HT1080 (cell line): ENCODE measurements around the gene CAP1. TPM values are rescaled to one million over a fixed set of nuclear protein-coding genes. Genes with fewer than 3 reads are reported as not detected.

Experiments used
- DNase-seq: peaks from one replicate; pipeline ENCODE4 v3.0.0-alpha.2; 2015; ENCODE audit warnings: low read depth
- total RNA-seq: library from RNA; depleted of rRNA; stranded (reverse); fragments of >200 nt; shearing (Covaris generic); gene quantifications from 2 replicates; pipeline ENCODE4 v1.2.3, GENCODE V29; 2014

CAP1 gene
- total RNA-seq, 1 experiment from 2014 or later = 558 TPM

DNA sequence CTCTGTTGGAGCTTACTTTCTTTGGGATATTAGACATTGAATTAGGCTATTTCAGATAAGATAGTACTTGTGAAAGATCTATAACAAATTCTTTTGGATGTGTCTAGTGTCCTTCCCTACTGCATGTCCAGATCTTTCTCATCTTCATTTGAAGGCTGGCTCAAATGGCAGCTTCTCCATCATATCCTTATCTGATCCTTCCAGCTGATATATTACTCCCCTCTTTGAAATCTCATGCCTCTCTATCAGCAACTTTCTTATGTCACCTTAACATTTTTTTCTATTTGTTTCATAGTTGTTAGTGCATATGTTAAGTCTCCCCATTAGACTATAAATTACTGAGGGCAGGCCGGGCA, 17.5 kb downstream of the CAP1 start:
- no peak for DNase-seq

DNA sequence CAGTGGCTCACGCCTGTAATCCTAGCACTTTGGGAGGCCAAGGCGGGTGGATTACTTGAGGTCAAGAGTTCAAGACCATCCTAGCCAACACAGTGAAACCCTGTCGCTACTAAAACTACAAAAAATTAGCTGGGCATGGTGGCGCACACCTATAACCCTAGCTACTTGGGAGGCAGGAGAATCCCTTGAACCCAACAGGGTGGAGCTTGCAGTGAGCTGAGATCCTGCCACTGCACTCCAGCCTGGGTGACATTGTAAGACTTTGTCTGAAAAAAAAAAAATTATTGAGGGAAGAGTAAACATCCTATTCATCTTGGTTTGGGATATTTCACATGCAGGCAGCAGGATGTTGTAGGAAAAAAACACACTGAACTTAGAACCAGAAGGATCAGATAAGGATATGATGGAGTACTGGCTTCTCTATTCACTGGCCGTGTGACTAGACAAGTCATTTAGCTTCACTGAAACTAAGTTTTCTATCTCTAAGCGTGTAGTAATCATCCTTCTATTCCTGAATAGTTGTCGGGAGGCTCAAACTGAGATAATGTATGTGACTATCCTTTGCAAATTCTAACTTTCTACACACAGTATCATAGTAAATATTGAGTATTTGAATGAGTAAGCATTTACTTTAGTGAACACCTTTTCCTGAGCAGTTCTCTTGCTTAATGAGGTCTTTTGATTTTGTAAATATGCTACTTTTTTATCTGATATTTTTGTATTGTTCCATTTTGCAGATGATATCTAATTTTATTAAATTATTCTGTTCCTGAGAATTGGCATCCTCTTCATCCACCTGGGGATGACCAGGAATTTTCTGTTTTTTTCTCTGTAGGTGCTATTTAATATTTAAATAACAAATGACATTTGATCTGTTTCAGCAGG, 18.2 kb downstream of the CAP1 start:
- no peak for DNase-seq

DNA sequence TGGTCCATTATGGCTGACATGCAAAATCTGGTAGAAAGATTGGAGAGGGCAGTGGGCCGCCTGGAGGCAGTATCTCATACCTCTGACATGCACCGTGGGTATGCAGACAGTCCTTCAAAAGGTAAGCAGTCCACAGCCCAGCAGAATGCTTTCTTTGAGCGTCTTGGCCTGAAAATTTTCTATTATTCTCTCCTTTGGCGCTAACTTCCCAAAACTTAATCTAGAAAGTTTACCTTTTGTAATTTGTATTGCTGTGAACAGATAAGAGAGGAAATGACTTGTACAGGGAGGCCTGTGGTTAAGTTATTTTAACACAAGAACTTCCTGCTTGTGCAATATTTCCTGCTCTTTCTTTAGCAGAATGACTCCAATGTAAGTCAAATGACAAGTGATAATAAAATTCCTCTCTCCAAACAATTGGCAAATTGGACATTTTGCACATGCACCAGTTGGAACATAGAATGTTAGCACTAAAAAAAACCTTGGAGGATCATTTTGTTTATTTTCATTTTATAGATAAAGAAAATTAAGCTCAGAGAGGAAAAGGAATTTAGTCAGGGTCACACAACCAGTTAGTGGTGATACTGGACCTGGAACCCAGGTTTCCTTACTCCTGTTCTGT, 18.9 kb downstream of the CAP1 start:
- peak; percentile 84 for DNase-seq

DNA sequence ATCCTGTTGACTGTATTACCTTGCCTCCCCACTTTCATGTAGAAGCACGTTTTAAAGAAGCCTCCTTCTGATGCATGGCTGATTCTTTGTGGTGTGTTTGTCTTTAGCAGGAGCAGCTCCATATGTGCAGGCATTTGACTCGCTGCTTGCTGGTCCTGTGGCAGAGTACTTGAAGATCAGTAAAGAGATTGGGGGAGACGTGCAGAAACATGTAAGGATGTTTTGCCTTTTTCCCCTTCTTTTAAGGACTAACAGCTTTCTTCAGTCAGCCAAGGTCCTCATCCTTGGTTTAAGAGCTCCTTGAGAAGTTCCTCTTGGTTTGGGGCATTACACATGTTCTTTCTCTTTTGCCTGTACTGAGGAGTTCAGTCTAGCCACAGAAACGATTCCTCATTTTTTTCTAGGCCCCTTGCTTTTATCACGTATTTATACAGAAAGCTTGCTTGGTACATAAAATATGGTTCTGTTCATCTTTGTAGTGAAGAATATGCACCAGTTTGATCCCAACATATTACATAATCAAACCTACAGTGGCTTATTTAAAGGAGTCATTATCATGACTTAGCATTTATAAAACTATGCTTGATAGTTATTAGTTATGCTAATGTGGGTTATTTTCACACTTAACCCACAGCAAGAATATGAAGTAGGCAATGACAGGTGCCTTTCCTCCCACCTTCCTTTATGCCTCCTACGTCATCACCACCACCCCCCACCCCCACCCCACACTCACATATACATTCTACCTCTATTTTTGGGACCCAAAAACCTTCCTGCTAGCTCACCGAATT, 19.6 kb downstream of the CAP1 start:
- no peak for DNase-seq

DNA sequence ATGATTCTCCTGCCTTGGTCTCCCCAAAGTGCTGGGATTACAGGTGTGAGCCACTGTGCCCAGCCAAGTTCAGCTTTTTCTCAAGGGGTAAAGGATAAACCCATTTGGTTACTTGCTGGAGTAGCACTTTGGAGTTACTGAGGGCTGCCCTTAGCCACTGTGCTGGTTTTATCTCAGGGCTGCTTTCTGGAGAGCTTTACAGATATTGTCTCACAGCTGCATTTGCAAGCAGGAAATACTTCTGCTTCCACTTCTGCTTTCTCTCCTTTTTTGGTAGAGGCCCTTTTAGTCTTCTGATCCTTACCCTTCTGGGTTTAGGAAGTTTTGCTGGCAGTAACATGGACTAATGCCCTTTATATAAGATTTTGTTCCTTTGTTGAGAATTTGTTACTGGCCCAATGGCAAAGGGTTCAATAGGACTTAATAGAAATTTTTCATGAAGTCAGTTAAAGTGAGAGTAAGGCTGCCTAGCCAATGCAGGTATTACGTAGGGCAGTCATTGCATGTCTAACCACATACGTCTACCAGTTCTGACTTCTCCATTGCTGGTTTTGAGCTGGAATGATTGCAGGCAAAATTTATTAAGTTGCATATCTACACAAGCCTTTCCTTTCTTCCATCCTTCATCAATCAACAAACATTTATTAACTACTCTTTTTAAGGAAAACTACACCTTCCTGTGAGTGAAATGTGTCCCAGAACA, 24.4 kb downstream of the CAP1 start:
- DNase-seq = no peak

DNA sequence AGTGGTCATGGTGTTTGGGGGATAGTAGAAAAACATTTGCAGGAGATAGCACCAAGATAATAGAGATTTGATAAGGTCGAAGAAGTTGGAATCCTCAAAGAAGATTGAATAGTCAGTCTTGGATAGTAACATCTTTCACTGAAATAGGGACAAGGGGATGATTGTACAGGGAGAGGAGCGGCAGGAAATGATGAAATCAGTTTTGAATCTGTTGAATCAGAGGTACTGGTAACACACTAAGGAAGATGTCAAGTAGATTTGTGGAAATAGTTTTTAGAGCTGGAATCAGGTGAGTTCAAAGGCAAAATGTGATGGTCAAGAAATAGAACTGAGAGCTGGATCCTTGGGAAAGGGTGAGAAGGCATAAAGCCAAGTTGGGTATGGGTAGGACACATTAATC, 26.5 kb downstream of the CAP1 start:
- peak; percentile 70 for DNase-seq

DNA sequence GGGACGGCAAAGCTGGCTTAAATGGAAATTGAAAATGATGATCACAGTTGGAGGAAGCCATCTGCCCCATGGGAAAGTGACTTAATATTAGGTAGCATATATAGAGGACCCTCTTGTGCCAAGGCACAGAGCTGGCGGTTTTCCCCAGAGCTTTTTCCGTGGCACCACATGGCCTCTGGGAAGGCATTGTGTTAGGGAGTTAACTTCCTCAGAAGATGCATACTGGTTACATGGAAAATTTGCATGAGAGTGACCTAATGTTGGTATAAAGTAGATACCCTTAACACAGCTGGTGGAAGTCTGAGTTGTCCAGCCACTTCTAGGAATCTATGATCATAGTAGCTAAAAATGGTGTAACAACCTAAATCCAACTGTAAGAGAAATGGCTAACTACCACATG, 27.3 kb downstream of the CAP1 start:
- no peak for DNase-seq

DNA sequence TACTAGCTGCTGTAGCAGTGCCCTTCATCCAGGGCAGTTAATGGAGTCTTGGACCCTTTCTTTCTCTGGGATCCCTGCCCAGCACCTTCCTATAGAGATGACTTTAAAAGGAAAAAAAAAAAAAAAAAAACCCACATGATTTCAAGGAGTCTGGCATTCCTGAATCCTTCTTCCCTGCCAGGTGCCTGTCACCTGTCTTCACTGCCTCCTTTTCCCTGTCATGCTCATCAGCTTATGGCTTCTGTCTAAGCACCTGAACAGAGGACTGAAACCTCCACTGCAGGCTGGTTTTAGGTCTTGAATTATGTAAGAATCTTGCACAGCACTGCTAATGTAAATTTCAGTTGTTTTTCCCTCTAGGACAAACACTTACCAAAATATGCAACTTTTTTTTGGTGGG, 31.6 kb downstream of the CAP1 start:
- no peak for DNase-seq

DNA sequence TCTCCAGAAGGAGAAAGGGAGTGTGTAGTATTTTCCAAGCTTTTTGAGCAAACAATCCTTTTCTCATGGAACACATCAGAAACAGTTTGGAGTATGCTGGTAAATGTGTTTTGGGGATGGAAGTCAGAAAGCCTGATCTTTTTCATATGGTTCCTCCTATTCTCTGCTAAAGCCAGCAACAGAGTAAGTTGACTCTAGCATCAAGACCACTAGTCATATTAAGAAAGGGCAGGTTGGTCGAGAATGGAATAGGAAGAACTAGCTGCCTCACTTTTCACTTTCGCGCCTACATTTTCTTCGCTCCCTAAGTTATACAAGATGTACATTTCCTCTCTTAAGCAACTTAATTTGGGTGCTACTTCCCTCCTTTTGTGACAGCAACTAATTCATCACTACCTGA, 32.5 kb downstream of the CAP1 start:
- DNase-seq = no peak

DNA sequence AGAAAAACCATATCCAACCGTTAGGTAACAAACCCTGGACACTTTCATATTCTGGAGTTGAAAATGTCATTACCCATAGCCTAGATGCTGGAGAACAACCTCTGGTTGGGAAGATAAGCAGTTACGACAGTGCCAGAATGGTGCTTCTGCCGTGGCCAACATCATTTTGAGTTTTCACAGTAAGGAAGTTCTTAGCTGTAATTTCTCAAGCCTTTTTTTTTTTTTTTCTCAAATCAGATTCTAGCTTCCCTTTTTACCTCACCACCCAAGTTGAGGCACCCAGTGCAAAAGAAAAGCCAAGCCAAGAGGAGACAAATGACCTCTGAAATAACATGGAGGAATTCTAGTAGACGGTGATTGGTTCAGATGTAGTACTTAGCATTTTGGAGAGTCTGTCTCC, 34.7 kb downstream of the CAP1 start:
- no peak for DNase-seq

DNA sequence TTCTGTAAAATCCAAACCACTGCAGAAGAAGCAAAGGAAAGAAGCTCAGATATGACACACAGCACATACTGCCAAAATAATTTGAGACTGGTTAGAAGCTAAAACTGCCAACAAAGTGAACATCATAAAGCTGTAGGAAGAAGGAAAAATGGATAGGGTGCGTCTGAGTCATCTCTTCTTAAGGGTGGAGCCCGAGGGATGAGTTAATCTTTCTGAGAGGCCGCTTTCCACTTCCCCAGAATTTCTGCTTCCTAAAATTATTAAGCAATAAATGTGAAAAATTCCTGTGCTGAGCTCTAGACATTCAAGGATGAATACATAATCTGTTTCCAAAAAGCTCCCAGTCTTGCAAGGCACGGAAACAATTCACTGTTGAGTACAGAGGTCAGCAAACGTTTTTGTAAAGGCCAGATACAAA, 36.4 kb downstream of the CAP1 start:
- DNase-seq = peak; percentile 72

DNA sequence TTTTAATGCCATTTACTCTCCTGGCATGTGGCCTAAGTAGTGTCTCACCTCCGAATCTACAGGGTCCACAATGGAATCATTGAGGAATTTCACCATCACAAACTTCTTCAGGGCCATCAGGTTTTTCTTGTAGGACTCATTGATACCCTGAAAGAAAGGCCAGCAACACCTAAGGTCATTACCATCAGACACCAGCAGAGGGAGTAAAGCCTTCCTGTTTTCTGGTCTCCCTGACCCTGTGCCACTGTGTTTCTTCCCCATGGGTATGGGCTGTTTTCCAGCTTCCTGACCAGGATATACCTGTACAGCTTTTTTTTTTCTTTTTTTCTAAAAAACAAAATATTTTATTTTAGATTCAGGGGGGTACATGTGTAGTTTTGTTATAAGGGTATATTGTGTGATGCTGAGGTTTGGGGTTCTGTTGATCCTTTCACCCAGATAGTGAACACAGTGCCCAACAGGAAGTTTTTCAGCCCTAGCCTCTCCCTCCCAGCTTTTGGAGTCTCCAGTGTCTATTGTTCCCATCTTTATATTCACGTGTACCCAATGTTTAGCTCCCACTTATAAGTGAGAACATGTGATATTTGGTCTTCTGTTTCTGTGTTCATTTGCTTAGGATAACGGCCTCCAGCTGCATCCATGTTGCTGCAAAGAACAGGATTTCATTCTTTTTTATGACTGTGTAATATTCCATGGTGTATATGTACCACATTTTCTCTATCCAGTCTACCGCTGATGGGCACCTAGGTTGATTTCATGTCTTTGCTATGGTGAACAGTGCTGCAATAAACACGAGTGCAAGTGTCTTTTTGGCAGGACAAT, 38.2 kb downstream of the CAP1 start:
- peak; percentile 66 for DNase-seq

DNA sequence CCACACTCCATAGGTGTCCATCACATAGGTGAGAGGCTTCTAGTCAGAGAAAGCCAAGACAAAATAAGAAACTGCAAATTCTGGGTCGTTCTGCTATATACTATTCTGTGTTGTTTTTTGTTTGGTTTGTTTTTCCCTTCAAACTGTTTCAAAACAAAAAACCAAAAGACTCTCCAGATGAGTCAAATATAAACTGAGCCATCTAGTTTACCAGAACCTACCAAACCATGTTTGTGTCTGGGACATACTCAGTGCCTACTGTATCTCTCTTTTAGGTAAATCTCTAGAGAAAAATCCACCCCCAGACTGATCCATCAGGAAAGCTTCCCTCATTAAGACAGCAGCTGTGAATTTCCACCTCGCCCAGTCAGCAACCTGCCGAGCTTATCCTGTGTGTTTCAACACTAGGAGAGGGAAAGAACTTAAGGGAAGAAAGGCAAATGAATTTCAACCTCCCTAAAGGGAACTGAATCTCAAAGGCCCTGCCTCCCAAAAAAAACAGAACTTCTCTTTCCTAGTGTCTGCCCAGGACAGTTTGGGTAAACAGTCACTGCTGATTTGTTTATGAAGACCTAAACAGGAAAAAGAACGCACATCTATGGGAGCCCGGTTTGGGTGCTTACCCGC, 39.4 kb downstream of the CAP1 start:
- no peak for DNase-seq

DNA sequence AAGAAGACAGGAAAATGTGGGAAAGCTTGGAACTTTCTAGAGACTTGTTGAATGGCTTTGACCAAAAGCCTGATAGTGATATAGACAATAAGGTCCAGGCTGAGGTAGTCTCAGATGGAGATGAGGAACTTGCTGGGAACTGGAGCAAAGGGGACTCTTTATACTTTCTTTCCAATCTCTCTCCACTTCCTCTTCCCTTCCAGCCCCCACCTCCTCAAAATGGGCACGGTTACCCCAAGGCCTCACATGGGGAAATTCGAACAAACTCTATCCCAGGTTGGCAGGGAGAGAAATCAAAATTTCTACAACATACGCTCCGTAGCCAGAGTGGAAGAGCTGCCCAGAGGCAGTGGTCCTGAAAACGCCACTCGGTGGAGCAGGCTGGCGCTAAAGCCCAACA, 41.3 kb downstream of the CAP1 start:
- DNase-seq = no peak

DNA sequence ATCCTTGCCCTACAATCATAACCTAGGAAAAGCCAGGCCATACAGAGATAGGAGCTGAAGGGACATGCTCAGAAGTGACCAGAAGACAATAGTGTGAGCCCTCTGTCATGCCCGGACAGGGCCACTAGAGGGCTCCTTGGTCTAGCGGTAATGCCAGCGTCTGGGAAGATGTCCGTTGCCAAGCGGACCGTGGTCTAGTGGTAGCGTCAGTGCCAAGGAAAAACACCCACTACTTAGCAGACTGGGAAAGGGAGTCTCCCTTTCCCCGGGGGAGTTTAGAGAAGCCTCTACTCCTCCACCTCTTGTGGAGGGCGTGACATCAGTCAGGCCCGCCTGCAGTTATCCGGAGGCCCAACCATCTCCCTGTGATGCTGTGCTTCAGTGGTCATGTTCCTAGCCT, 44.2 kb downstream of the CAP1 start:
- peak; percentile 65 for DNase-seq

DNA sequence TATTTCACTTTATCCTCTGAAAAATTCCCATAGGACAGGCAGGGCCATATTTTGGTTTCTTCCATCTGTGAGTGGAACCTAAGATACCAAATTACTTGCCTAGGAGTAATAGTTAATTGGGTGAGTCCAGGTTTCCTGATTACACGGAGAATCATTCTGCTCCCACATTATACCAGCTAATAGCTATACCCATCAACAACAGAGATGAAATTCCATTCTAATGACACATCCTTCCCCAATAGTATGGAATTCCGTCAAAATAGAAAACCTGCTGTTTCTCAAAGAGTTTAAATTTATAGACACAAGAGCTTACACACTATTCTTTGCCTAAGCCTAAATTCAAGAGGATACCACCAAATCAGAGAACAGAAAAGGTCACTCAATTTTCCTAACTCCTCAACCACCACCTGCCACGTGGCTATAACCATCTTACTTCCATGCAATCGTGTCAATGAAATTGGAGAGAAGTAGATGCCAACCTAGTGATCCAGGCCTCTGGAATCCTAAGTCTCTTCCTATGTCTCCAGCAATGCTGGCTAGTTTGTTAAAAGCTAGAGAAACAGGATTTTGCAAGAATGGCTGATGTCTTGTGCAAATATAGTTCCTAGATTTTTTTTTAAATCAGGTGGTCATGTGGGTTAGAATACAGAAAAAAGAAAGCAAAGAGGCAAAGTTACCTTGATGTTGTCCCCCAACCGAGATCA, 50.3 kb downstream of the CAP1 start:
- peak; percentile 15 for DNase-seq

DNA sequence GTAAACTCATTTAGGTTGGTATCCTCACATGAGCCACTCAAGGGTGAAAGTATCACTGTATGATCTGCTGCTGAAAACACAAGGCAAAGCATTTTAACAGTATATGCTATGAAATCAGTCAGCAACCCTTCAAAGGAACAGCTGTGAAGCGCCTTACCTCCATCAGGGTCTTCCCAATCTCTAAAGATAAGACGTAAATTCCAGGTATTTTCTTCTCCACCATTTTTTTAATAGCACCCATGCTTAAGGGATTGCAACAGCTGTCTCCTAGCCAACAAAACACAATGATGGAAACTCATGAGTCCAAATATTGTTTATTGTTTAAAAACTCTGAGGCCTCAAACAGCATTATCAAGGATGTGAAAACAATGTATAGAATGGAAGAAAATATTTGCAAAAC, 51.7 kb downstream of the CAP1 start:
- DNase-seq = no peak

DNA sequence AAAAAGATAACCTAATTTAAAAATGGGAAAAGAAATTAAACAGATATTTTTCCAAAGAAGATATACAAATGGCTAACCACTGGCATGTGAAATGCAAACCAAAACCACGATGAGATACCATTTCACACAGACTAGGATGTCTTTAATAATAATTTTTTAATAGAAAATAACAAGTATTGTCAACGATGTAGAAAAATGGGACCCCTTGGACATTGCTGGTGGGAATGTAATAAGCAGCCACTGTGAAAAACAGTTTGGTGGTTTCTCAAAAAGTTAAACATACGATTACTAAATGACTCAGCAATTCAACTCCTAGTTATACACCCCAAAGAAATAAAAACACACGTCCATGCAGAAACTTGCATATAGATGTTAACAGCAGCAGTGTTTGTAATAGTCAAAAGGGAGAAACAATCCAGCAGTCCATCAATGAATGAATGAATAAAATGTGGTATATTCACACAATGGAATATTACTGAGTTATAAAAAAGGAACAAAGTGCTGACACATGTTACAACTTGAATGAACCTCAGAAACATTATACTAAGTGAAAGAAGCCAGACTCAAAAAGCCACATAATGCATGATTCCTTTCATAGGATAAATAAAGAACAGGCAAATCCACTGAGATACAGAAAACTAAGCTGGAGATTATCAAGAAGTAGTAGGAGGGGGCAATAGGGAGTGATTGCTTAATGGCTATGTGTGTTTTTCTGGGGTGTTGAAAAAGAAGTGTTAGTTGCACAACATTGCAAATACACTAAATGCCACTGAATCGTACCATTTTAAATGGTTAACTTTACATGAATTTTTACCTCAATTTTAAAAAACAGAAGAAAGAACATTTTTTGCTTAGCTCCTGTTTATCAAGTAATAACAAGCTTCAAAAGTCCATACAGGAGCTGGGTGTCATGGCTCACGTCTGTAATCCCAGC, 52.4 kb downstream of the CAP1 start:
- DNase-seq = no peak
